NK-92 treated with Interleukin-12 subunit alpha and Interleukin-12 subunit beta, amount 100 ng/mL, for 24 hours (cell line): Measurements from ENCODE around the gene HMGB2.
A peak's percentile ranks its signal among the peaks of the same experiment; 100 is the strongest.

Experiments used
- DNase-seq: peaks from one replicate; lab custom pipeline; 2025; lab: John Stamatoyannopoulos, UW

The HMGB2 gene

GRCh38 chr4:173334085-173334890, at the start of gene HMGB2:
Gene HMGB2 (minus strand): TSS chr4:173334358. CDS start chr4:173333649, 709 bp downstream.
- peak; percentile 97 for DNase-seq

- no peak for DNase-seq
These were observed 48.2 kb upstream of the HMGB2 start for GRCh38 chr4:173382349-173382748.

- DNase-seq = no peak
These were observed 47.5 kb upstream of the HMGB2 start for GRCh38 chr4:173381610-173382009.

GRCh38 chr4:173380987-173381386, 46.8 kb upstream of the HMGB2 start:
- no peak for DNase-seq

GRCh38 chr4:173379929-173380328, 45.8 kb upstream of the HMGB2 start:
- no peak for DNase-seq

GRCh38 chr4:173374588-173374987, 40.4 kb upstream of the HMGB2 start:
- DNase-seq = no peak

GRCh38 chr4:173371292-173372192, 37.4 kb upstream of the HMGB2 start:
- peak; percentile 44 for DNase-seq

- peak; percentile 92 for DNase-seq
These were observed 36.5 kb upstream of the HMGB2 start, which contains the start of gene SAP30 for GRCh38 chr4:173370477-173371291. Gene SAP30 (plus strand): TSS chr4:173370954. CDS start chr4:173371183, 229 bp downstream.

- DNase-seq = peak; percentile 55
These were observed 35.9 kb upstream of the HMGB2 start for GRCh38 chr4:173370130-173370476.

GRCh38 chr4:173367946-173368345, 33.8 kb upstream of the HMGB2 start:
- no peak for DNase-seq

- DNase-seq = no peak
These were observed 33.1 kb upstream of the HMGB2 start for GRCh38 chr4:173367285-173367684.

- no peak for DNase-seq
These were observed 31.3 kb upstream of the HMGB2 start for GRCh38 chr4:173365359-173365996.

GRCh38 chr4:173362666-173363065, 28.5 kb upstream of the HMGB2 start:
- DNase-seq = no peak

GRCh38 chr4:173360587-173361221, 26.5 kb upstream of the HMGB2 start:
- no peak for DNase-seq

- no peak for DNase-seq
These were observed 23.8 kb upstream of the HMGB2 start for GRCh38 chr4:173357939-173358338.

- no peak for DNase-seq
These were observed 13.3 kb upstream of the HMGB2 start for GRCh38 chr4:173347467-173347866.

GRCh38 chr4:173346074-173346473, 11.9 kb upstream of the HMGB2 start:
- no peak for DNase-seq

- no peak for DNase-seq
These were observed 11.5 kb upstream of the HMGB2 start for GRCh38 chr4:173345648-173346047.

GRCh38 chr4:173343832-173344397, 9.8 kb upstream of the HMGB2 start:
- DNase-seq = no peak

GRCh38 chr4:173337463-173337862, 3.3 kb upstream of the HMGB2 start:
- DNase-seq = no peak
